ENCODE measurements around the gene ZNF385B.

Gene ZNF385B

DNA sequence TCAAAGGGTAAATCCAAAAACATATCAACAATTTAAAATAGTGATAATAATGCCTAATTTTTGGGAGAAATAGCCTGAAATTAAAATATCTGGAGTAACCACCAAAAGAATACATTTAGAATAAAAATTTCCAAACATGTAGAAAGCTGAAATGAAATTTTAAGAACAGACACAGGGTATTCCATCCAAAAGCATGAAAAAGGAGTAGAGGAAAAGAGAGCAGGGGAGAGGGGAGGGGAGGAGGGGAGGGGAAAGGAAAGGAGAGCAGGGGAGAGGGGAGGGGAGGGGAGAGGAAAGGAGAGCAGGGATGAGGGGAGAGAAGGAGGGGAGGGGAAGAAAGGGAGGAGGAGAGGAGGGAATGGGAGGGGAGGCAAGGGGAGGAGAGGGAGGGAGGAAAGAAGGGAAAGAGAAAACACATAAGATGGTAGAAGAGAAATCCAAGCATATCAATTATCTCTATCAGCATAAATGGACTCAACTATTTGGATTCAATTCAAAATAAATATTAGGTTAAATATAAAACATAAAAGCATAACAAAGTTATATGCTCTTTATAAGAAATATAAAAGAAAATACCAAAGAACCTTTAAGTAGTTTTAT is 141.1 kb downstream of the ZNF385B start:
- Histone ChIP-seq H3K4me1 (ENCODE audit: control insufficient read depth, insufficient read depth, low read length) (no peaks in the 10 kb centered on the region), H3K4me3 (ENCODE audit: low read depth, low read length) (no peak overlapping the region), H3K9me3 (ENCODE audit: control insufficient read depth, insufficient read depth, low read depth, low read length) (no peaks in the 10 kb centered on the region), H3K36me3 (ENCODE audit: control insufficient read depth in 2 of 2, insufficient read depth in 1 of 2, low read length in 2 of 2) (no peaks in the 10 kb centered on the region), H3K27ac (ENCODE audit: extremely low read depth, low read depth, low read length) (no peak overlapping the region)
- POLR2A ChIA-PET = no interaction called here
- CTCF ChIA-PET = no interaction called here
- no peak for TF ChIP-seq ZNF501 (tag by site-specific recombination; IDR thresholded peaks at IDR 0.05)
- TF ChIP-seq ZBTB48 (tag by site-specific recombination; IDR thresholded peaks at IDR 0.05) = no peak
- no peak for TF ChIP-seq ZNF169 (tag by site-specific recombination; IDR thresholded peaks at IDR 0.05)
- TF ChIP-seq ZNF639 (tag by site-specific recombination; IDR thresholded peaks at IDR 0.05) = no peak
- TF ChIP-seq KLF10 (tag by site-specific recombination; IDR thresholded peaks at IDR 0.05) = no peak

GRCh38 chr2:179715871-179716270 is 145.5 kb downstream of the ZNF385B start:
- Histone ChIP-seq H3K9me3 (ENCODE audit: control insufficient read depth, insufficient read depth, low read depth, low read length) (no peaks in the 10 kb centered on the region), H3K4me3 (ENCODE audit: low read depth, low read length) (no peak overlapping the region), H3K27ac (ENCODE audit: extremely low read depth, low read depth, low read length) (no peak overlapping the region), H3K4me1 (ENCODE audit: control insufficient read depth, insufficient read depth, low read length) (no peaks in the 10 kb centered on the region), H3K36me3 (ENCODE audit: control insufficient read depth in 2 of 2, insufficient read depth in 1 of 2, low read length in 2 of 2) (no peaks in the 10 kb centered on the region)
- ChIA-PET CTCF (no interaction called here), POLR2A (no interaction called here)
- TF ChIP-seq, protein P1, sequence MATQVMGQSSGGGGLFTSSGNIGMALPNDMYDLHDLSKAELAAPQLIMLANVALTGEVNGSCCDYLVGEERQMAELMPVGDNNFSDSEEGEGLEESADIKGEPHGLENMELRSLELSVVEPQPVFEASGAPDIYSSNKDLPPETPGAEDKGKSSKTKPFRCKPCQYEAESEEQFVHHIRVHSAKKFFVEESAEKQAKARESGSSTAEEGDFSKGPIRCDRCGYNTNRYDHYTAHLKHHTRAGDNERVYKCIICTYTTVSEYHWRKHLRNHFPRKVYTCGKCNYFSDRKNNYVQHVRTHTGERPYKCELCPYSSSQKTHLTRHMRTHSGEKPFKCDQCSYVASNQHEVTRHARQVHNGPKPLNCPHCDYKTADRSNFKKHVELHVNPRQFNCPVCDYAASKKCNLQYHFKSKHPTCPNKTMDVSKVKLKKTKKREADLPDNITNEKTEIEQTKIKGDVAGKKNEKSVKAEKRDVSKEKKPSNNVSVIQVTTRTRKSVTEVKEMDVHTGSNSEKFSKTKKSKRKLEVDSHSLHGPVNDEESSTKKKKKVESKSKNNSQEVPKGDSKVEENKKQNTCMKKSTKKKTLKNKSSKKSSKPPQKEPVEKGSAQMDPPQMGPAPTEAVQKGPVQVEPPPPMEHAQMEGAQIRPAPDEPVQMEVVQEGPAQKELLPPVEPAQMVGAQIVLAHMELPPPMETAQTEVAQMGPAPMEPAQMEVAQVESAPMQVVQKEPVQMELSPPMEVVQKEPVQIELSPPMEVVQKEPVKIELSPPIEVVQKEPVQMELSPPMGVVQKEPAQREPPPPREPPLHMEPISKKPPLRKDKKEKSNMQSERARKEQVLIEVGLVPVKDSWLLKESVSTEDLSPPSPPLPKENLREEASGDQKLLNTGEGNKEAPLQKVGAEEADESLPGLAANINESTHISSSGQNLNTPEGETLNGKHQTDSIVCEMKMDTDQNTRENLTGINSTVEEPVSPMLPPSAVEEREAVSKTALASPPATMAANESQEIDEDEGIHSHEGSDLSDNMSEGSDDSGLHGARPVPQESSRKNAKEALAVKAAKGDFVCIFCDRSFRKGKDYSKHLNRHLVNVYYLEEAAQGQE (tag by site-specific recombination; IDR thresholded peaks at IDR 0.05) = no peak
- TF ChIP-seq BCL11A (tag by site-specific recombination; IDR thresholded peaks at IDR 0.05; ENCODE audit: low read depth) (no peak), ZBTB26 (tag by site-specific recombination; optimal IDR thresholded peaks at IDR 0.05) (no peak), ZNF266 (tag by site-specific recombination; IDR thresholded peaks at IDR 0.05; ENCODE audit: low read depth) (no peak), ZSCAN30 (tag by site-specific recombination; IDR thresholded peaks at IDR 0.05) (no peak), ZNF223 (tag by site-specific recombination; IDR thresholded peaks at IDR 0.05) (no peak), ZNF350 (tag by site-specific recombination; IDR thresholded peaks at IDR 0.05) (no peak), ZFHX2 (tag by site-specific recombination; conservative IDR thresholded peaks at IDR 0.05) (no peak), HIC1 (tag by site-specific recombination; IDR thresholded peaks at IDR 0.05) (no peak), ZNF629 (tag by site-specific recombination; IDR thresholded peaks at IDR 0.05) (no peak), HOXD13 (CRISPR knock-in tag; IDR thresholded peaks at IDR 0.05; ENCODE audit: borderline replicate concordance) (no peak), TRIM28 (IDR thresholded peaks at IDR 0.05; ENCODE audit: borderline replicate concordance, low read length) (no peak), FEZF1 (tag by site-specific recombination; IDR thresholded peaks at IDR 0.05) (no peak), ZNF518A (tag by site-specific recombination; conservative IDR thresholded peaks at IDR 0.05; ENCODE audit: low read depth) (no peak), MYNN (tag by site-specific recombination; IDR thresholded peaks at IDR 0.05; ENCODE audit: borderline replicate concordance) (no peak), IKZF3 (tag by site-specific recombination; IDR thresholded peaks at IDR 0.05) (no peak)
